Measurements from ENCODE around the gene FANCE. TPM values are rescaled to one million over a fixed set of nuclear protein-coding genes. Genes with fewer than 3 reads are reported as not detected.
A peak's percentile ranks its signal among the peaks of the same experiment; 100 is the strongest.

Gene FANCE
- total RNA-seq, 1 experiment from 2014 or later: 12.4 TPM

GRCh38 chr6:35480176-35480575, 28.0 kb downstream of the FANCE start:
- POLR2A ChIA-PET: interaction anchor here (1.1 kb wide), 1 partner anchor 12 kb away, joined by 4 read pairs; the partner anchor contains the start of gene RPL10A
- Histone ChIP-seq H3K4me1 (peaks cover 8% of the 10 kb centered on the region), H3K36me3 (ENCODE audit: control insufficient read depth, insufficient read depth, low read length) (peaks cover 10% of the 10 kb centered on the region), H3K4me3 (ENCODE audit: low read depth, low read length) (no peak overlapping the region), H3K9me3 (no peaks in the 10 kb centered on the region), H3K27me3 (replicated peaks; ENCODE audit: control insufficient read depth, insufficient read depth, low read length) (no peaks in the 10 kb centered on the region)
- peaks cover 81% of the 10 kb centered on the region for H3K36me3 Mint-ChIP-seq (ENCODE audit: insufficient read depth, unreplicated experiment)
- peaks cover 15% of the 10 kb centered on the region for H3K4me1 Mint-ChIP-seq (ENCODE audit: low read depth, unreplicated experiment)
- BruUV-seq (replicated peaks): no TSS peak
- H3K4me3 Mint-ChIP-seq (ENCODE audit: unreplicated experiment): no peak overlapping the region
- no peak for TF ChIP-seq CTCF (IDR thresholded peaks at IDR 0.05; ENCODE audit: insufficient read depth in 1 of 2, low read depth in 1 of 2, low read length in 1 of 2, severe bottlenecking in 1 of 2, unreplicated experiment in 1 of 2)
- CTCF ChIA-PET: no interaction called here
- DNase-seq: no peak
- H3K27me3 Mint-ChIP-seq (ENCODE audit: insufficient read depth, unreplicated experiment): no peaks in the 10 kb centered on the region
- no peak overlapping the region for H3K27ac Mint-ChIP-seq (ENCODE audit: unreplicated experiment)
- no peaks in the 10 kb centered on the region for H3K9me3 Mint-ChIP-seq (ENCODE audit: unreplicated experiment)
- intact Hi-C loops (cut with micrococcal nuclease; ENCODE audit: unreplicated experiment): no loop called here

- peaks cover 21% of the 10 kb centered on the region for H3K4me1 Mint-ChIP-seq (ENCODE audit: low read depth, unreplicated experiment)
- H3K4me3 Mint-ChIP-seq (ENCODE audit: unreplicated experiment): no peak overlapping the region
- TF ChIP-seq CTCF (IDR thresholded peaks at IDR 0.05; ENCODE audit: insufficient read depth in 1 of 2, low read depth in 1 of 2, low read length in 1 of 2, severe bottlenecking in 1 of 2, unreplicated experiment in 1 of 2): no peak
- ChIA-PET POLR2A (interaction anchor here (0.7 kb wide), 1 partner anchor 10 kb away, joined by 5 read pairs; no protein-coding TSS in a partner anchor), CTCF (no interaction called here)
- no peaks in the 10 kb centered on the region for H3K9me3 Mint-ChIP-seq (ENCODE audit: unreplicated experiment)
- no peak overlapping the region for H3K27ac Mint-ChIP-seq (ENCODE audit: unreplicated experiment)
- no peak overlapping the region for H3K4me3 ChIP-seq (ENCODE audit: low read depth, low read length)
- H3K27me3 ChIP-seq (replicated peaks; ENCODE audit: control insufficient read depth, insufficient read depth, low read length): no peaks in the 10 kb centered on the region
- H3K36me3 Mint-ChIP-seq (ENCODE audit: insufficient read depth, unreplicated experiment): peaks cover 81% of the 10 kb centered on the region
- H3K4me1 ChIP-seq: peaks cover 16% of the 10 kb centered on the region
- H3K9me3 ChIP-seq: no peaks in the 10 kb centered on the region
- no TSS peak for BruUV-seq (replicated peaks)
- no peak for DNase-seq
- H3K27me3 Mint-ChIP-seq (ENCODE audit: insufficient read depth, unreplicated experiment): no peaks in the 10 kb centered on the region
- intact Hi-C loops (cut with micrococcal nuclease; ENCODE audit: unreplicated experiment): no loop called here
- peaks cover 10% of the 10 kb centered on the region for H3K36me3 ChIP-seq (ENCODE audit: control insufficient read depth, insufficient read depth, low read length)
Measured at GRCh38 chr6:35481226-35481625, 29.1 kb downstream of the FANCE start.

GRCh38 chr6:35483062-35483461, 30.9 kb downstream of the FANCE start:
- Mint-ChIP-seq H3K36me3 (ENCODE audit: insufficient read depth, unreplicated experiment) (peaks cover 76% of the 10 kb centered on the region), H3K27ac (ENCODE audit: unreplicated experiment) (peak overlapping the region; percentile 98), H3K4me3 (ENCODE audit: unreplicated experiment) (no peak overlapping the region), H3K4me1 (ENCODE audit: low read depth, unreplicated experiment) (peaks cover 33% of the 10 kb centered on the region), H3K27me3 (ENCODE audit: insufficient read depth, unreplicated experiment) (no peaks in the 10 kb centered on the region), H3K9me3 (ENCODE audit: unreplicated experiment) (no peaks in the 10 kb centered on the region)
- intact Hi-C loops (cut with micrococcal nuclease; ENCODE audit: unreplicated experiment): no loop called here
- no peaks in the 10 kb centered on the region for H3K9me3 ChIP-seq
- H3K27me3 ChIP-seq (replicated peaks; ENCODE audit: control insufficient read depth, insufficient read depth, low read length): no peaks in the 10 kb centered on the region
- H3K36me3 ChIP-seq (ENCODE audit: control insufficient read depth, insufficient read depth, low read length): peaks cover 10% of the 10 kb centered on the region
- ChIA-PET POLR2A (no interaction called here), CTCF (no interaction called here)
- no peak for TF ChIP-seq CTCF (IDR thresholded peaks at IDR 0.05; ENCODE audit: insufficient read depth in 1 of 2, low read depth in 1 of 2, low read length in 1 of 2, severe bottlenecking in 1 of 2, unreplicated experiment in 1 of 2)
- no peak for DNase-seq
- no TSS peak for BruUV-seq (replicated peaks)
- peaks cover 33% of the 10 kb centered on the region for H3K4me1 ChIP-seq
- no peak overlapping the region for H3K4me3 ChIP-seq (ENCODE audit: low read depth, low read length)

Data from Caco-2 (cell line).